B cell (primary cell): Measurements from ENCODE around the gene EIPR1.

Source experiments
- EZH2 ChIP-seq: IDR thresholded peaks from 2 replicates; pipeline ENCODE4 v1.6.1; 2012; ENCODE audit warnings: borderline replicate concordance, low read depth, mild to moderate bottlenecking, moderate library complexity, low read length; ENCODE audit not compliant: insufficient read depth, poor library complexity, severe bottlenecking
- TF ChIP-seq, protein P1 (sequence below): fragments of 200-600 bp; IDR thresholded peaks from one replicate; pipeline ENCODE4 v1.8.0; 2022; ENCODE audit warnings: antibody characterized with exemption, mild to moderate bottlenecking

DNA sequence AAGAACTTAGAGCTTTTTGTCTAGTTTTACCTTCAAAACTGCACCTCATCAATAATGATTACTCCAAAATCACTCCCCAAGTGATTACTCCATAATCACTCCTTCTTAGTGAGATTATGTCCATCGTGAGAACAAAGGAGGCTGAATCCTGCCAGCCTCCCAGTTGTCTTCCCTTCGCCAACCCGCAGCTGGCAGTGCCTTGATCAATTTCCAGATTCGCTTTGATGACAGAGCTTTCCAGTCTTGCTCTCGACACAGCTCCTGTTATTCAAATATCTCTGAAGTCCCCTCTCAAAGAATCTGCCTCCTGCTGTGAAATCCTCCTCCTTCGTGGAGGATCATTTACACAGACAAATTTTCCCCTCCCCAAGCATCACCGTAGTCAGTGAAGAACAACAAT lies 237.7 kb downstream of the EIPR1 start:
- TF ChIP-seq, protein P1, sequence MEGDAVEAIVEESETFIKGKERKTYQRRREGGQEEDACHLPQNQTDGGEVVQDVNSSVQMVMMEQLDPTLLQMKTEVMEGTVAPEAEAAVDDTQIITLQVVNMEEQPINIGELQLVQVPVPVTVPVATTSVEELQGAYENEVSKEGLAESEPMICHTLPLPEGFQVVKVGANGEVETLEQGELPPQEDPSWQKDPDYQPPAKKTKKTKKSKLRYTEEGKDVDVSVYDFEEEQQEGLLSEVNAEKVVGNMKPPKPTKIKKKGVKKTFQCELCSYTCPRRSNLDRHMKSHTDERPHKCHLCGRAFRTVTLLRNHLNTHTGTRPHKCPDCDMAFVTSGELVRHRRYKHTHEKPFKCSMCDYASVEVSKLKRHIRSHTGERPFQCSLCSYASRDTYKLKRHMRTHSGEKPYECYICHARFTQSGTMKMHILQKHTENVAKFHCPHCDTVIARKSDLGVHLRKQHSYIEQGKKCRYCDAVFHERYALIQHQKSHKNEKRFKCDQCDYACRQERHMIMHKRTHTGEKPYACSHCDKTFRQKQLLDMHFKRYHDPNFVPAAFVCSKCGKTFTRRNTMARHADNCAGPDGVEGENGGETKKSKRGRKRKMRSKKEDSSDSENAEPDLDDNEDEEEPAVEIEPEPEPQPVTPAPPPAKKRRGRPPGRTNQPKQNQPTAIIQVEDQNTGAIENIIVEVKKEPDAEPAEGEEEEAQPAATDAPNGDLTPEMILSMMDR = no peak
- no peak for TF ChIP-seq EZH2
